IMR-90 (cell line): ENCODE measurements around the gene DSP. TPM values are rescaled to one million over a fixed set of nuclear protein-coding genes. Genes with fewer than 3 reads are reported as not detected.

Experiments
- ATAC-seq: fragments of 200-7000 bp; cut with Tn5 transposase; 2 replicates; pipeline ENCODE4 v1.9.1; 2020; ENCODE audit warnings: low read depth, mild to moderate bottlenecking, moderate library complexity
- BruUV-seq: library from RNA; stranded (reverse); fragments of 400-500 nt; replicated peaks from 2 replicates; lab custom pipeline; 2021; lab: Mats Ljungman, UMichigan
- CTCF ChIA-PET: fragments of 300-600 bp; formaldehyde crosslinking; extraction: SDS; loops from one replicate; lab custom pipeline; 2021; ENCODE audit warnings: antibody characterized with exemption; lab: Yijun Ruan, JAX
- POLR2A ChIA-PET: fragments of 300-600 bp; sonication (Branson Sonifier 250); formaldehyde crosslinking; loops from one replicate; lab custom pipeline; 2022; ENCODE audit warnings: antibody characterized with exemption; ENCODE audit not compliant: unreplicated experiment; lab: Charles Lee
- DNase-seq: peaks from one replicate; pipeline ENCODE4 v3.0.0; 2013
- H2AFZ ChIP-seq: replicated peaks from 2 replicates; pipeline ENCODE3; 2013; ENCODE audit warnings: low read length, mild to moderate bottlenecking; ENCODE audit not compliant: poor library complexity
- H2AK5ac ChIP-seq: 2 replicates; pipeline ENCODE4 v1.6.1; 2013; ENCODE audit warnings: low read depth, low read length, inconsistent platforms
- H2AK9ac ChIP-seq: replicated peaks from 2 replicates; pipeline ENCODE3; 2013; ENCODE audit warnings: mild to moderate bottlenecking, low read depth, low read length, moderate library complexity; ENCODE audit not compliant: poor library complexity
- H2BK120ac ChIP-seq: 2 replicates; pipeline ENCODE4 v1.6.1; 2013; ENCODE audit warnings: low read depth, low read length, inconsistent platforms
- H2BK15ac ChIP-seq: 3 replicates; pipeline ENCODE4 v1.6.1; 2013; ENCODE audit warnings: low read depth, low read length, inconsistent platforms
- H2BK20ac ChIP-seq: 2 replicates; pipeline ENCODE4 v1.6.1; 2013; ENCODE audit warnings: low read depth, mild to moderate bottlenecking, inconsistent platforms, low read length, moderate library complexity
- H2BK5ac ChIP-seq: 2 replicates; pipeline ENCODE4 v1.6.1; 2013; ENCODE audit warnings: mild to moderate bottlenecking, low read depth, low read length, inconsistent platforms; ENCODE audit not compliant: poor library complexity, severe bottlenecking
- H3K14ac ChIP-seq: replicated peaks from 2 replicates; pipeline ENCODE4 v1.6.1; 2013; ENCODE audit warnings: low read depth, low read length, inconsistent platforms
- H3K18ac ChIP-seq: 2 replicates; pipeline ENCODE4 v1.6.1; 2013; ENCODE audit warnings: low read depth, low read length, control low read depth
- H3K23ac ChIP-seq: 2 replicates; pipeline ENCODE4 v1.6.1; 2013; ENCODE audit warnings: low read depth, low read length, inconsistent platforms
- H3K27ac ChIP-seq: 2 replicates; pipeline ENCODE4 v1.5.1; 2013; ENCODE audit warnings: mild to moderate bottlenecking, control low read depth, low read length; ENCODE audit not compliant: insufficient read depth
- H3K27me3 ChIP-seq: 2 replicates; pipeline ENCODE4 v1.6.1; 2013; ENCODE audit warnings: low read length; ENCODE audit not compliant: control insufficient read depth, insufficient read depth
- H3K36me3 ChIP-seq: 2 replicates; pipeline ENCODE4 v1.6.1; 2013; ENCODE audit warnings: low read length, mixed read lengths; ENCODE audit not compliant: control insufficient read depth, insufficient read depth
- H3K4ac ChIP-seq: 2 replicates; pipeline ENCODE4 v1.6.1; 2013; ENCODE audit warnings: low read depth, low read length, inconsistent platforms
- H3K4me1 ChIP-seq: 2 replicates; pipeline ENCODE4 v1.6.1; 2013; ENCODE audit warnings: low read length, mixed read lengths; ENCODE audit not compliant: control insufficient read depth, insufficient read depth
- H3K4me2 ChIP-seq: 2 replicates; pipeline ENCODE4 v1.6.1; 2013; ENCODE audit warnings: low read depth, mild to moderate bottlenecking, control low read depth, low read length, moderate library complexity
- H3K4me3 ChIP-seq: 2 replicates; pipeline ENCODE4 v1.5.1; 2013; ENCODE audit warnings: low read depth, mild to moderate bottlenecking, control low read depth, low read length, moderate library complexity; ENCODE audit not compliant: insufficient read depth
- H3K56ac ChIP-seq: 2 replicates; pipeline ENCODE4 v1.6.1; 2013; ENCODE audit warnings: low read length, inconsistent platforms; ENCODE audit not compliant: insufficient read depth; ENCODE audit errors: extremely low read depth
- H3K79me1 ChIP-seq, 2 experiments: 2 replicates each; pipeline ENCODE4 v1.6.1; 2013; ENCODE audit warnings: low read length in 2 of 2, inconsistent platforms in 1 of 2, low read depth in 1 of 2
- H3K9ac ChIP-seq: 2 replicates; pipeline ENCODE4 v1.6.1; 2013; ENCODE audit warnings: low read depth, low read length, control low read depth
- H3K9me1 ChIP-seq: 2 replicates; pipeline ENCODE4 v1.6.1; 2013; ENCODE audit warnings: low read length, inconsistent platforms; ENCODE audit not compliant: insufficient read depth
- H3K9me3 ChIP-seq: 2 replicates; pipeline ENCODE4 v1.6.1; 2013; ENCODE audit warnings: low read length; ENCODE audit not compliant: control insufficient read depth, insufficient read depth
- H4K20me1 ChIP-seq: 2 replicates; pipeline ENCODE4 v1.6.1; 2013; ENCODE audit warnings: low read length, inconsistent platforms; ENCODE audit not compliant: insufficient read depth
- H4K5ac ChIP-seq: 2 replicates; pipeline ENCODE4 v1.6.1; 2013; ENCODE audit warnings: mild to moderate bottlenecking, low read depth, low read length, control low read depth
- H4K8ac ChIP-seq, 2 experiments: 2 replicates each; pipeline ENCODE4 v1.6.1; 2013; ENCODE audit warnings: low read depth in 2 of 2, low read length in 2 of 2, control low read depth in 1 of 2, inconsistent platforms in 1 of 2
- H4K91ac ChIP-seq: 2 replicates; pipeline ENCODE4 v1.6.1; 2013; ENCODE audit warnings: low read depth, low read length, inconsistent platforms; ENCODE audit not compliant: insufficient read depth
- BHLHE40 ChIP-seq: fragments of 150-350 bp; IDR thresholded peaks from 2 replicates; pipeline ENCODE4 v1.6.1; 2016; ENCODE audit warnings: mild to moderate bottlenecking, low read depth, low read length
- CEBPB ChIP-seq: IDR thresholded peaks from 2 replicates; pipeline ENCODE4 v1.6.1; 2012; ENCODE audit warnings: low read depth, low read length, improper control_type of control experiment
- CHD1 ChIP-seq: IDR thresholded peaks from 2 replicates; pipeline ENCODE4 v1.6.1; 2012; ENCODE audit warnings: low read depth, low read length, improper control_type of control experiment
- CTCF ChIP-seq: conservative IDR thresholded peaks from 2 replicates; pipeline ENCODE4 v1.5.1; 2012; ENCODE audit warnings: mild to moderate bottlenecking, low read depth, low read length, improper control_type of control experiment
- FOS ChIP-seq: fragments of 150-350 bp; IDR thresholded peaks from 2 replicates; pipeline ENCODE4 v1.6.1; 2016; ENCODE audit warnings: low read depth, low read length
- MAFK ChIP-seq: IDR thresholded peaks from 2 replicates; pipeline ENCODE4 v1.6.1; 2012; ENCODE audit warnings: low read depth, low read length, improper control_type of control experiment
- MAZ ChIP-seq: IDR thresholded peaks from 2 replicates; pipeline ENCODE4 v1.6.1; 2012; ENCODE audit warnings: low read depth, mild to moderate bottlenecking, low read length, improper control_type of control experiment, moderate library complexity, borderline replicate concordance
- MXI1 ChIP-seq: IDR thresholded peaks from 2 replicates; pipeline ENCODE4 v1.6.1; 2012; ENCODE audit warnings: low read depth, mild to moderate bottlenecking, low read length, moderate library complexity, borderline replicate concordance
- NFE2L2 ChIP-seq: fragments of 150-350 bp; IDR thresholded peaks from 2 replicates; pipeline ENCODE4 v1.6.1; 2016; ENCODE audit warnings: low read depth, mild to moderate bottlenecking, low read length
- POLR2A ChIP-seq: IDR thresholded peaks from 2 replicates; pipeline ENCODE4 v1.6.1; 2012; ENCODE audit warnings: mild to moderate bottlenecking, low read depth, low read length
- RAD21 ChIP-seq: IDR thresholded peaks from 2 replicates; pipeline ENCODE4 v1.6.1; 2012; ENCODE audit warnings: low read length, improper control_type of control experiment
- RCOR1 ChIP-seq: IDR thresholded peaks from 2 replicates; pipeline ENCODE4 v1.6.1; 2012; ENCODE audit warnings: mild to moderate bottlenecking, low read length, improper control_type of control experiment; ENCODE audit not compliant: insufficient replicate concordance
- RFX5 ChIP-seq: IDR thresholded peaks from 2 replicates; pipeline ENCODE4 v1.8.0; 2012; ENCODE audit warnings: low read depth, mild to moderate bottlenecking, low read length, moderate library complexity
- SMC3 ChIP-seq: fragments of 150-350 bp; IDR thresholded peaks from 2 replicates; pipeline ENCODE4 v1.6.1; 2016; ENCODE audit warnings: low read depth, mild to moderate bottlenecking, antibody characterized with exemption, low read length, moderate library complexity
- WGBS, 2 experiments: methylation state at CpG; one replicate each; pipeline versions ENCODE4 v1.1.5 to v1.1.7; 2013; ENCODE audit warnings: missing lambda C conversion rate in 2 of 2; ENCODE audit not compliant: insufficient read length in 1 of 2; ENCODE audit errors: extremely low coverage in 2 of 2; 5-methylcytosine and 5-hydroxymethylcytosine counted together
- dilution Hi-C: fragments of 300-500 bp; cut with HindIII; formaldehyde crosslinking; loops from one replicate; pipeline ENCODE4 v1.14.3; 2018; ENCODE audit warnings: low sequenced_read_pairs; ENCODE audit not compliant: unreplicated experiment
- in situ Hi-C: fragments of 300-500 bp; cut with MboI; formaldehyde crosslinking; loops from 3 replicates; pipeline ENCODE4 v1.14.3; 2019; ENCODE audit warnings: low sequenced_read_pairs, inconsistent platforms, mixed read lengths
- intact Hi-C: fragments of 100-400 bp; cut with micrococcal nuclease; formaldehyde crosslinking; loops from 2 replicates; pipeline ENCODE4 v1.10.0; 2022
- polyA plus RNA-seq, 3 experiments: library from polyadenylated mRNA; depleted of rRNA; stranded (reverse); fragments of >200 nt; gene quantifications; 2 replicates each; pipeline ENCODE4 v1.2.3, GENCODE V29; 2012; ENCODE audit warnings: low replicate concordance in 1 of 3
- total RNA-seq: library from RNA; depleted of rRNA; stranded (reverse); fragments of >200 nt; gene quantifications from 2 replicates; pipeline ENCODE4 v1.2.3, GENCODE V29; 2012
- TF ChIP-seq, protein P1 (sequence below): fragments of 150-350 bp; IDR thresholded peaks from 2 replicates; pipeline ENCODE4 v1.6.1; 2016; ENCODE audit warnings: low read depth, mild to moderate bottlenecking, low read length, moderate library complexity, borderline replicate concordance
- TF ChIP-seq, protein P2 (sequence below): fragments of 150-350 bp; IDR thresholded peaks from 2 replicates; pipeline ENCODE4 v1.6.1; 2017; ENCODE audit warnings: mild to moderate bottlenecking, antibody characterized with exemption, low read length, low read depth

DSP gene
- total and polyA plus RNA-seq, 2 of the 4 experiments (the other 2 are of a cell fraction), result 7.1 to 20.1 TPM

DNA sequence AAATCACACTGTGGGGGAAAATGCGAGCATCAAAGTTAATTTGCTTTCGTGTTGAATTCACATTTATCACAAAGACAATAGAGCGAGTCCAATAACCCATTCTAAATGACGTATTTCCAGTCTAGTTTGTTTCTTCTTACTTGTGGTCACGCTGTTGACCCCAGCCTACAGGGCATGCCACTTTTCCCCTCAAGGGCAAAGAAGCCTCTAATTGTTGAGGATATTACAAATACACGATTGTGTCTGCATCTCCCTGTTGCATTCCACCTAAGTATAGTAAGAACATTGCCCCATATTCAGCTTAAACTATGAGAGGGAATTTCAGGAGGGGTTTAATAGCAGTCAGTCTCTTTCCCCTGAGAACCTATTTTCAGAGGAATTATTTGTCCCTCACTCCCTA is 37.4 kb upstream of the DSP start:
- CTCF ChIA-PET, result no interaction called here
- in situ Hi-C loops, result no loop called here

More for the DNA sequence above, 37.4 kb upstream of the DSP start:
- DNase-seq, result no peak
- Histone ChIP-seq H2BK120ac (no peak overlapping the region), H3K79me1 (no peaks in the 10 kb centered on the region), H2AFZ (no peak overlapping the region), H2AK9ac (no peak overlapping the region), H3K4me1 (peaks cover 5% of the 10 kb centered on the region), H3K4me3 (no peak overlapping the region), H3K9me1 (no peaks in the 10 kb centered on the region), H3K18ac (no peak overlapping the region), H2AK5ac (no peak overlapping the region), H4K5ac (no peak overlapping the region), H2BK20ac (no peak overlapping the region), H3K9me3 (no peaks in the 10 kb centered on the region), H3K27me3 (no peaks in the 10 kb centered on the region), H3K14ac (no peak overlapping the region), H2BK15ac (no peak overlapping the region), H4K91ac (no peak overlapping the region), H3K9ac (no peak overlapping the region), H3K27ac (no peak overlapping the region), H3K36me3 (no peaks in the 10 kb centered on the region), H2BK5ac (no peak overlapping the region), H3K23ac (no peak overlapping the region), H3K4ac (no peak overlapping the region), H4K20me1 (no peaks in the 10 kb centered on the region), H3K56ac (no peak overlapping the region), H4K8ac (no peak overlapping the region), H3K4me2 (no peak overlapping the region)
- BruUV-seq, result no TSS peak
- ATAC-seq, result no peak
- WGBS, 2 experiments, result 69% methylated on average over 3 of the region's 6 CpGs; no CpG with 5 or more reads in 1 of the 2 experiments
- dilution Hi-C loops (no loop called here), intact Hi-C loops (no loop called here)
- TF ChIP-seq, protein P1, sequence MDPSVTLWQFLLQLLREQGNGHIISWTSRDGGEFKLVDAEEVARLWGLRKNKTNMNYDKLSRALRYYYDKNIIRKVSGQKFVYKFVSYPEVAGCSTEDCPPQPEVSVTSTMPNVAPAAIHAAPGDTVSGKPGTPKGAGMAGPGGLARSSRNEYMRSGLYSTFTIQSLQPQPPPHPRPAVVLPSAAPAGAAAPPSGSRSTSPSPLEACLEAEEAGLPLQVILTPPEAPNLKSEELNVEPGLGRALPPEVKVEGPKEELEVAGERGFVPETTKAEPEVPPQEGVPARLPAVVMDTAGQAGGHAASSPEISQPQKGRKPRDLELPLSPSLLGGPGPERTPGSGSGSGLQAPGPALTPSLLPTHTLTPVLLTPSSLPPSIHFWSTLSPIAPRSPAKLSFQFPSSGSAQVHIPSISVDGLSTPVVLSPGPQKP, result no peak
- no peak for TF ChIP-seq RAD21
- TF ChIP-seq MAZ, result no peak
- no peak for TF ChIP-seq RCOR1
- TF ChIP-seq MAFK, result no peak
- no peak for TF ChIP-seq CHD1
- no peak for TF ChIP-seq SMC3
- TF ChIP-seq POLR2A, result no peak
- TF ChIP-seq CTCF, result no peak
- TF ChIP-seq MXI1, result no peak
- no peak for TF ChIP-seq FOS
- no peak for TF ChIP-seq NFE2L2
- no peak for TF ChIP-seq CEBPB
- no peak for TF ChIP-seq RFX5
- TF ChIP-seq BHLHE40, result no peak
- TF ChIP-seq, protein P2, sequence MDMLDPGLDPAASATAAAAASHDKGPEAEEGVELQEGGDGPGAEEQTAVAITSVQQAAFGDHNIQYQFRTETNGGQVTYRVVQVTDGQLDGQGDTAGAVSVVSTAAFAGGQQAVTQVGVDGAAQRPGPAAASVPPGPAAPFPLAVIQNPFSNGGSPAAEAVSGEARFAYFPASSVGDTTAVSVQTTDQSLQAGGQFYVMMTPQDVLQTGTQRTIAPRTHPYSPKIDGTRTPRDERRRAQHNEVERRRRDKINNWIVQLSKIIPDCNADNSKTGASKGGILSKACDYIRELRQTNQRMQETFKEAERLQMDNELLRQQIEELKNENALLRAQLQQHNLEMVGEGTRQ, result no peak
- POLR2A ChIA-PET, result no interaction called here
